DND-41 (cell line): ENCODE results near the gene CEL.

Source experiments
- ATAC-seq: fragments of 200-7000 bp; cut with Tn5 transposase; 3 replicates; pipeline ENCODE4 v1.9.1; 2021; ENCODE audit warnings: low read depth; ENCODE audit not compliant: insufficient read depth
- DNase-seq: peaks from one replicate; pipeline ENCODE4 v3.0.0-alpha.2; 2020
- H2AFZ ChIP-seq: 2 replicates; pipeline ENCODE4 v1.6.0; 2012; ENCODE audit warnings: low read depth, low read length
- H3K27ac ChIP-seq: 2 replicates; pipeline ENCODE4 v1.5.1; 2012; ENCODE audit warnings: low read length, inconsistent platforms
- H3K27me3 ChIP-seq: fragments of 200-600 bp; sonication (generic); 2 replicates; pipeline ENCODE4 v1.6.0; 2012; ENCODE audit warnings: low read length, mild to moderate bottlenecking, inconsistent platforms; ENCODE audit not compliant: insufficient read depth, poor library complexity
- H3K36me3 ChIP-seq: 2 replicates; pipeline ENCODE4 v1.5.1; 2012; ENCODE audit warnings: low read length, inconsistent platforms; ENCODE audit not compliant: insufficient read depth
- H3K4me1 ChIP-seq: 2 replicates; pipeline ENCODE4 v1.5.1; 2012; ENCODE audit warnings: mild to moderate bottlenecking, low read length; ENCODE audit not compliant: insufficient read depth
- H3K4me2 ChIP-seq: 2 replicates; pipeline ENCODE4 v1.6.0; 2012; ENCODE audit warnings: mild to moderate bottlenecking, moderate library complexity, low read length, inconsistent platforms; ENCODE audit not compliant: insufficient read depth
- H3K4me3 ChIP-seq, 2 experiments: fragments of 200-600 bp in 1 of 2; shearing (Covaris generic) in 1 of 2; 2 replicates each; pipeline ENCODE4 v1.5.1; 2012 to 2016; ENCODE audit warnings: inconsistent platforms in 2 of 2, low read length in 2 of 2, mild to moderate bottlenecking in 2 of 2, low read depth in 1 of 2, moderate library complexity in 1 of 2
- H3K79me2 ChIP-seq: 2 replicates; pipeline ENCODE4 v1.6.0; 2012; ENCODE audit warnings: low read length, inconsistent platforms; ENCODE audit not compliant: insufficient read depth
- H3K9ac ChIP-seq: 2 replicates; pipeline ENCODE4 v1.6.0; 2012; ENCODE audit warnings: low read depth, mild to moderate bottlenecking, inconsistent platforms, low read length, moderate library complexity
- H3K9me3 ChIP-seq: 2 replicates; pipeline ENCODE4 v1.5.1; 2012; ENCODE audit warnings: low read length, moderate library complexity, mild to moderate bottlenecking, inconsistent platforms; ENCODE audit not compliant: insufficient read depth, severe bottlenecking
- H4K20me1 ChIP-seq: 2 replicates; pipeline ENCODE4 v1.6.0; 2012; ENCODE audit warnings: low read length; ENCODE audit not compliant: insufficient read depth
- EZH2 ChIP-seq: IDR thresholded peaks from 3 replicates; pipeline ENCODE4 v1.6.1; 2012; ENCODE audit warnings: borderline replicate concordance, low read depth, mild to moderate bottlenecking, moderate library complexity, low read length, inconsistent platforms; ENCODE audit not compliant: severe bottlenecking
- TF ChIP-seq, protein P1 (sequence below): IDR thresholded peaks from 2 replicates; pipeline ENCODE4 v1.5.1; 2012; ENCODE audit warnings: borderline replicate concordance, low read length, moderate library complexity, mild to moderate bottlenecking; ENCODE audit not compliant: poor library complexity, severe bottlenecking; ENCODE audit errors: extremely low read depth

Gene CEL

DNA sequence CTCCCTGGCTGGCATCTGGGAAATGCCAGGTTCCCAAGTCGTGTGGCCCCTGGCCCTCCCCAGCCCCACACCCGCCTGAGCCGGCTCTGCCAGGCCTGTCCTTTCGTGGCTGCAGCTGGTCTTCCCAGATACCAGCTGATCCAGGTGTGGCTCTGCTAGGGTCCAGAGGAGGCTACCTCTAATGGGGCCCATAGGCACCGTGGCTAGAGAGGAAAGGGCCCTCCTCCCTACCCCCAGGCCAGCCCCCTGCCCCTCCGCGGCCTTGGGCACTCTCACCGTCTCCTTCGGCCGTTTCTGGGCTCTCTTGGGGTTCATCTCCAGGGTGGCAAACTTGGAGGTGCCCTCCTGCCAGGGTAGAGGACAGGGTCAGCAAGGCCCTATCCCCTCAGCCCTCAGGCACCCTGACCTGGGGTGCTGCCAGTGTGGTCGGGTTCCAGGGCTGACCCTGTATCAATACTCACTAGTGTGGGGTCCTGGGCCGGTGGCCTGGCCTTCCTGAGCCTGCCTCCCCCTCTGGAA lies 42.3 kb downstream of the CEL start:
- no peak overlapping the region for H3K9ac ChIP-seq
- H3K36me3 ChIP-seq, result peaks cover 94% of the 10 kb centered on the region
- no peaks in the 10 kb centered on the region for H3K9me3 ChIP-seq
- no peak for DNase-seq
- TF ChIP-seq, protein P1, sequence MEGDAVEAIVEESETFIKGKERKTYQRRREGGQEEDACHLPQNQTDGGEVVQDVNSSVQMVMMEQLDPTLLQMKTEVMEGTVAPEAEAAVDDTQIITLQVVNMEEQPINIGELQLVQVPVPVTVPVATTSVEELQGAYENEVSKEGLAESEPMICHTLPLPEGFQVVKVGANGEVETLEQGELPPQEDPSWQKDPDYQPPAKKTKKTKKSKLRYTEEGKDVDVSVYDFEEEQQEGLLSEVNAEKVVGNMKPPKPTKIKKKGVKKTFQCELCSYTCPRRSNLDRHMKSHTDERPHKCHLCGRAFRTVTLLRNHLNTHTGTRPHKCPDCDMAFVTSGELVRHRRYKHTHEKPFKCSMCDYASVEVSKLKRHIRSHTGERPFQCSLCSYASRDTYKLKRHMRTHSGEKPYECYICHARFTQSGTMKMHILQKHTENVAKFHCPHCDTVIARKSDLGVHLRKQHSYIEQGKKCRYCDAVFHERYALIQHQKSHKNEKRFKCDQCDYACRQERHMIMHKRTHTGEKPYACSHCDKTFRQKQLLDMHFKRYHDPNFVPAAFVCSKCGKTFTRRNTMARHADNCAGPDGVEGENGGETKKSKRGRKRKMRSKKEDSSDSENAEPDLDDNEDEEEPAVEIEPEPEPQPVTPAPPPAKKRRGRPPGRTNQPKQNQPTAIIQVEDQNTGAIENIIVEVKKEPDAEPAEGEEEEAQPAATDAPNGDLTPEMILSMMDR, result no peak
- TF ChIP-seq EZH2, result no peak
- no peak overlapping the region for H3K4me3 ChIP-seq
- H4K20me1 ChIP-seq, result peaks cover 8% of the 10 kb centered on the region; the same call in 1 of the 2 replicates
- H3K4me1 ChIP-seq, result no peaks in the 10 kb centered on the region
- ATAC-seq, result no peak
- H3K4me2 ChIP-seq, result no peak overlapping the region
- no peaks in the 10 kb centered on the region for H3K27me3 ChIP-seq
- no peak overlapping the region for H2AFZ ChIP-seq
- no peaks in the 10 kb centered on the region for H3K79me2 ChIP-seq
- no peak overlapping the region for H3K27ac ChIP-seq

DNA sequence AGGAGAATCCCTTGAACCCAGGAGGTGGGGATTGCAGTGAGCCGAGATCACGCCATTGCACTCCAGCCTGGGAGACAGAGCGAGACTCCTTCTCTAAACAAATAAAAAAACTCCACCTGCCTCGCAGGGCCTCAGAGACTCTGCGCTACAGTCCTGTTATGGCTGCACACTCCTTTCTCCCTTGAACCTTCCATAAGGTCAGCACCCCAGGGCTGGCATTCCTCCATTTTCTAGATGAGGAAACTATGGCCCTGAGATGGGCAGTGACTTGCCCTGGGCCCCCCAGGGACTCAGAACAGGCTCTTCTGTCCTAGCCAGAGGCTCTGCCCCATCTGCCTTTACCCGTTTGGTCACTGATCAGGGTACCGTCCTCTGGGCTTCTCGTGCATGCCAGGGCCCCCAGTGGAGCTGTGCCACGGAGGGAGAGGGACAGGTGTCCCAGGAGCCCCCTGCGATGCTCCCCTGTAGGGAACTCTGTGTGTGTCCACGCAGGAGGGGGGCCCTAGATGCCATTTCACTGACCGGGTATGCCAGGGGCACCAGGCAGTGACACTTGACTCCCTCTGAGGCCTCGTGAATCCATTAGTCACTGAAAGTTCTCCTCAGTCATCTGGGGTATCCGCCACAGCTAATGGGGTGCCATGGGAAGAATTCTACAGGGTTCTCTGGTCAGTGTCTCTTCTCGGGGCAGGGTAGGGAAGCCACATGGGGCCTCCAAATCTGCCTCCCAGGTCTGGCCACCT lies 43.1 kb downstream of the CEL start:
- no peak overlapping the region for H3K4me2 ChIP-seq
- no peaks in the 10 kb centered on the region for H3K27me3 ChIP-seq
- peaks cover 93% of the 10 kb centered on the region for H3K36me3 ChIP-seq
- H3K27ac ChIP-seq, result no peak overlapping the region
- H3K9me3 ChIP-seq, result no peaks in the 10 kb centered on the region
- H4K20me1 ChIP-seq, result peaks cover 8% of the 10 kb centered on the region; the same call in 1 of the 2 replicates
- no peaks in the 10 kb centered on the region for H3K4me1 ChIP-seq
- ATAC-seq, result no peak
- H3K9ac ChIP-seq, result no peak overlapping the region
- no peak for DNase-seq
- H2AFZ ChIP-seq, result no peak overlapping the region
- H3K4me3 ChIP-seq, result no peak overlapping the region
- TF ChIP-seq EZH2, result no peak
- TF ChIP-seq, protein P1, result no peak
- H3K79me2 ChIP-seq, result no peaks in the 10 kb centered on the region

DNA sequence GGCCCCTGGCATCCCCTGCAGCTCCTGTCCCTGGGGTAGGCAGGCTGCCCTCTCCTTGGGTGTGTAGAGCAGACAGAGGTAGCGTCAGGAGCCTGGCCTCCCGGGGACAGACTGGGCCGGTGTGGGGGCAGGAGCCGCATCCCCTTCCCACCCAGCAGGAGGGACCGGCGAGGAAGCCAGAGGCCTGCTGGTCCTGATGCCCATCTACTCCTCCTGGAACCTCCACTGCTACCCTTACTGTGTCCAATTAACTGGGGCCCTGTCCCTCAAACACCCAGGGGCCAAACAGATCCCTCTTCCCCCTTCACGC lies 43.6 kb downstream of the CEL start:
- no peak for ATAC-seq

More for the DNA sequence above, 43.6 kb downstream of the CEL start:
- Histone ChIP-seq H2AFZ (no peak overlapping the region), H3K4me1 (no peaks in the 10 kb centered on the region), H3K27me3 (no peaks in the 10 kb centered on the region), H3K4me2 (no peak overlapping the region), H3K79me2 (no peaks in the 10 kb centered on the region), H3K27ac (no peak overlapping the region), H3K9ac (no peak overlapping the region), H3K36me3 (peaks cover 93% of the 10 kb centered on the region), H3K9me3 (no peaks in the 10 kb centered on the region), H3K4me3 (no peak overlapping the region), H4K20me1 (peaks cover 8% of the 10 kb centered on the region; the same call in 1 of the 2 replicates)
- DNase-seq, result no peak
- TF ChIP-seq, protein P1, result no peak
